NCI-H774 (cell line): Measurements from ENCODE around the gene RASGEF1B.
"Not testable (repeated sequence)": the region's sequence is repeated elsewhere in the genome, so short reads cannot be mapped to it uniquely, and the experiment has no call there.

Source experiments
- DNase-seq: peaks from one replicate; lab custom pipeline; 2025; lab: John Stamatoyannopoulos, UW

RASGEF1B gene

GRCh38 chr4:81498551-81499099, 26.9 kb upstream of the RASGEF1B start:
- DNase-seq: no peak

DNA sequence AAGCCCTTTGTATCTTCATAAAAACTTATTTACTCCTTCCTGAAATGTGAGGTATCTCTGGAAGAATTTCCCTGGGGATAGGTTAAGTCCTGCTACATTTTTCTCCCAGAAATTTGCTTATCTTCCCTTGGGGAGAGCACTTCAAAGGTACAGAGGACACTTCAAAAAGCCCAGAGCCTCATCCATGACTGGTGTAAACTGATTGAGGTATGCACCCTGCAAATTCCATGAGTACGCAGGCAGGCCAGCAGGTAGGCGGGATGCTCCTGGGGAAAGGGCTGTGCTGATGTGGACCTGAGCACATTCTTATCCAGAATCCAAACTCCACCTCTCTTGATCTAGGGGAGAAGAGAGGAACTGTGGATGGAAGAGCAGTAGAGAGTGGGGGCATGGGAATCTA, 26.3 kb upstream of the RASGEF1B start:
- no peak for DNase-seq

DNA sequence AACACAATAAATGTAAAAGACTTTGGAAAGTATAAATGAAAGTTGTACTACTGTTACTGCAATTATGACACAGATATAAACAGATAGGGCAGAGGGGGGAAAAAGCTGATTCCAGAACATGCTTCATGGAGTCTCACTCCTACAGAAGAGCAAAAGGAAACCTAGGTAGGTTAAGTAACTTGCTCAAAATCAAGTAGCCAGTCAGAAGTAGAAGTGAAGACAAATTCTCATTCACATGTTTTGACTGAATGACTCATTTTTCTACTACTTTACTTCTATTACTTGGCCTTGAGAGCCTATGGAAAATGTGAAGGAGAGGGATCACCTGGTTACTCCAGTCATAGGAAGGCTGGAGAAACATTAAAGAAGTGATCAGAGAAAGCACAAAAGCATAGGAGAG, 23.6 kb upstream of the RASGEF1B start:
- no peak for DNase-seq

- DNase-seq: no peak
Observed at GRCh38 chr4:81494031-81494431, 22.3 kb upstream of the RASGEF1B start.

DNA sequence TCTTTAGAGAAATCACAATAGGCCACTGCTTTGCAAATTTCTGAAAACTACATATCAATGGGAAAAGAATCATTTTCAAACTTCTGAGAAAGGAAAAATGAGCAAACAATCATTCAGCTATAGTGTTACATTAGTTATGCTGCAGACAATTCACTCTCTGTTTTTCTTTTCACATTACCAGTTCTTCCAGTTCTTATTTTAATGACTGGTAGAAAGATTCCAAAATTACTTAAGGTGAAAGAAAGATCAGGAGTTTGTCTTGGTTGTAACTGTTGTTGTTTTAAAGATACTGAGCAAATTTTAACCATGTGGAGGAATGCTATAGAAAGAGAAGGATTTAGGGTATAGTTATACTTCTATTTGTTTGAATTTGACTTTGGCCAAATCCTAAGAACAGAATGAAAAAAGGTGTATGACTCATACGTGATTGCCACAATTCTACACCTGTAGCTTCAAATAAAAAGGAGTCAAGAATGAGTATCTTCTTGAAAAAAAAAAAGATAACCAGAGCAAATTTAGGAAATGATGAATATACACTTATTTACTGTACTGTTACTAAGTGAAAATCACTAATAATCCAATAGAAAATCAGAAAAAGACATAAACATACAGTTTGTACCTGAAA, 21.0 kb upstream of the RASGEF1B start:
- DNase-seq: no peak

GRCh38 chr4:81491943-81492342, 20.2 kb upstream of the RASGEF1B start:
- DNase-seq: no peak

GRCh38 chr4:81490403-81491160, 18.9 kb upstream of the RASGEF1B start:
- DNase-seq: no peak

DNA sequence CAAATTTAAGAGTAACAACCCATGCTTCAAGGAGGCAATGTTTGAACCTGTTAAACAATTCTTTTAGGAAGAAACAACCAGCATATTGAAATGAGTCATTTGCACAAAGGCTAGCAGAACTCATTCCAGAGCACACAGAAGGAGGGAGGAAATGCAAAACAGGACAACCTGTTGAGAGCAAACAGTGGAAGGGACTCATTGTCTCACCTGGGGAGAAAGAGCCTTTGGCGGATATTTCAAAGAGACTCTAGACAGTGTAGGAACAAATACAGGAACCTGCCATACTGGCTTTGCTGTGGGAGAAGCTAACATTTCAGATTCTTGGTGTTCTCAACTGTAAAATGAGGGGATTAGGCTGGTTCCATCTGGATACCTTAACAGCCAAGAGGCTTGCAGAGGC, 14.8 kb upstream of the RASGEF1B start:
- no peak for DNase-seq

GRCh38 chr4:81485310-81485980, 13.7 kb upstream of the RASGEF1B start:
- DNase-seq: no peak

DNA sequence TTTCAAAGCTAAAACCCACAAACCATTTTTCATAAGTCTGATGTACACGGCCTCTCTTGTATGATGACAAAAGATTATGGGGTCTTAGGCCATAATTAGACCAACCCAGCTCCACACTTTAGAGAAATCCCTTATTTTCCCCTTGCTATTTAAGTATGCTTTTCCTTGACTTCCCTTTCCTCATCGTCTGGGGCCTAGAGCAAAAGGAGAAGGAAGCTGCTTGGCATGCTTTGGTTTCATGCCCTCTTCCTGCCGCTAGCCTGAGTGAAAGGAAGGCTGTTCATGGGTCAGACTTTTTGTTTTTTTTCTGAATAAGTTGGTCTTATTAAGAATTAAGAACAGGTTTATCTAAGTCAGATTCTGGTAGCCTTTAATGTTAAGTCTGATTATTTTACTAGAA, 10.6 kb upstream of the RASGEF1B start:
- DNase-seq: no peak

- no peak for DNase-seq
Observed at GRCh38 chr4:81481151-81481550, 9.4 kb upstream of the RASGEF1B start.

GRCh38 chr4:81479573-81479972, 7.9 kb upstream of the RASGEF1B start:
- DNase-seq: not testable (repeated sequence)

GRCh38 chr4:81473331-81474265, 1.9 kb upstream of the RASGEF1B start:
- DNase-seq: not testable (repeated sequence)

- DNase-seq: no peak
Observed at GRCh38 chr4:81472281-81473182, 825 bp upstream of the RASGEF1B start.

DNA sequence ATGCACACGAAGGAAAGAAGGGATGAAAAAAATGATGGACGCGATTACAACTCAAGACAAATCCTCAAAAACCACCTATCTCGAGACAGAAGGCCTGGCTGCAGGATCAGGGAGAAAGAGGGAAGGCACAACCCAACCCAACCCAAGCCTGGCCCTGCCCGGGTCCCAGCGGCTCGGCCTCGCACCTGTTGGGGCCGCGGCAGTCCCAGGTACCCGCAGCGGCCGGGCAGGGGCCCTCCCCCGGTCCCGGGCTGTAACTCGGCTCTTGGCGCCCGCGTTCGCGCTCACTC, 464 bp downstream of the RASGEF1B start:
- DNase-seq: no peak

DNA sequence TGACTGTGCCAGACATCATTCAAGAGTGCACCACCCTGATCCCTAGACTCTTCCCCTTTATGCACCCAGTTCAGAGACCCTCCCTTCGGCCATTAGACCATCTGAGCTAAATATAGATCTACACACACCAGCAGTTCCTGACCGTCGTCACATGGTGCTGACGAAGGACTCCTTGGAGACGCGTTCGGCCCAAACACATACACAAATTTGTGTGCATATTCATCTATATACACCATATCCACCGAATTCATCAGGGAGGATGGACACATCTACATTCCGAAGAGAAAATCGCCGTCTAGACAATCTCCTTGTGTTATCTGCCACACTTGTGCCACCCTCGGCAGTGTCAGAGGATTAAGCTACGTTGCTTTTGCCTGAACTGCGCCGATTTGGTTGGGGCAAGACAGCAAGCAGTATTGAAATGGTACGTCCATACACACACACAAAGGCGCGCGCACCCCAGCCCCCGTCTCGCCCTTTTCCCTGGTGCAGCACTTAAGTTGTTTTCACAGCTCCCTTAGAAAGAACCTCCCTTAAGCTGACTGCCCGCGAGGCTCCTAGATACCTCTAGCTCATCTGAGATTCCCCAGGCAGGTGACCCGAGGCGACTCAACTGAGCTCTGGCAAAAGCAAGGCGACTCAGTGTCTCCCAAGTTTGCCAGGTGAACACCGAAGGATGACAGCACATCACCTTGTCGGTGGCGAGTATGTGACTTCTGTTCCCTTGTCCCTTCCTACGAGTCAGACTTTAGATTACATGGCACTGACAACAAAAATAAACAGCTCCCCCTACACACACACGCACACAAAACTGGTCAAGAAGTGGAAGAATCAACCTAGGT, 1.0 kb downstream of the RASGEF1B start:
- DNase-seq: peak; percentile 40

GRCh38 chr4:81469781-81470455, 1.8 kb downstream of the RASGEF1B start:
- DNase-seq: no peak

- no peak for DNase-seq
Observed at GRCh38 chr4:81468678-81469077, 3.0 kb downstream of the RASGEF1B start.

- DNase-seq: no peak
Observed at GRCh38 chr4:81467672-81467964, 4.1 kb downstream of the RASGEF1B start.
